K562 (cell line): ENCODE results near the gene BAK1. TPM values are rescaled to one million over a fixed set of nuclear protein-coding genes. Genes with fewer than 3 reads are reported as not detected.
A peak's percentile ranks its signal among the peaks of the same experiment; 100 is the strongest.

Experiments
- CHD2 ChIP-seq: IDR thresholded peaks from 2 replicates; pipeline ENCODE4 v1.6.1; 2011; ENCODE audit warnings: low read depth, low read length
- FOXM1 ChIP-seq, 2 experiments: fragments of 450-650 bp in 1 of 2; sonication (generic) in 1 of 2; formaldehyde crosslinking in 1 of 2; IDR thresholded peaks; 2 replicates each; pipeline versions ENCODE4 v1.6.1 to v1.9.0; 2017 to 2022; ENCODE audit warnings: low read depth in 2 of 2, mild to moderate bottlenecking in 2 of 2, missing genetic modification reagents in 1 of 2, moderate library complexity in 1 of 2
- GATAD2B ChIP-seq: fragments of 450-650 bp; IDR thresholded peaks from 2 replicates; pipeline ENCODE4 v1.6.1; 2017; ENCODE audit warnings: mild to moderate bottlenecking, borderline replicate concordance
- HDAC3 ChIP-seq: fragments of 450-650 bp; IDR thresholded peaks from 2 replicates; pipeline ENCODE4 v1.6.1; 2018; ENCODE audit warnings: borderline replicate concordance, mild to moderate bottlenecking, moderate library complexity; ENCODE audit not compliant: partially characterized antibody
- MGA ChIP-seq: fragments of 450-650 bp; IDR thresholded peaks from 2 replicates; pipeline ENCODE4 v1.6.1; 2016; ENCODE audit warnings: mild to moderate bottlenecking, moderate library complexity
- POLR2AphosphoS2 ChIP-seq: IDR thresholded peaks from 2 replicates; pipeline ENCODE4 v1.6.1; 2012; ENCODE audit warnings: low read length, improper control_type of control experiment
- UBTF ChIP-seq, 2 experiments: IDR thresholded peaks; 2 replicates each; pipeline ENCODE4 v1.6.1; 2012; ENCODE audit warnings: improper control_type of control experiment in 2 of 2, low read depth in 2 of 2, low read length in 2 of 2, borderline replicate concordance in 1 of 2
- ZFX ChIP-seq: sonication (generic); formaldehyde crosslinking; IDR thresholded peaks from 2 replicates; pipeline ENCODE4 v1.8.0; 2022; ENCODE audit warnings: mild to moderate bottlenecking, missing genetic modification reagents, moderate library complexity
- ZNF316 ChIP-seq: fragments of 450-650 bp; IDR thresholded peaks from 2 replicates; pipeline ENCODE4 v1.6.1; 2016
- ZNF511 ChIP-seq: sonication (generic); formaldehyde crosslinking; IDR thresholded peaks from 2 replicates; pipeline ENCODE4 v1.8.0; 2022; ENCODE audit warnings: mild to moderate bottlenecking, missing genetic modification reagents
- ZNF583 ChIP-seq: fragments of 250-450 bp; sonication (Bioruptor Pico); IDR thresholded peaks from 2 replicates; pipeline ENCODE4 v1.4.0; 2020
- polyA plus RNA-seq, 8 experiments: library from polyadenylated mRNA; depleted of rRNA in 4 of 8; stranded (reverse) in 5 of 8; unstranded in 3 of 8; fragments of >200 nt; fragmentation: Nextera tagmentation in 2 of 8; fragmentation: Illumina TruSeq in 1 of 8; extraction: Ambion mirVana in 2 of 8; extraction: Trizol in 1 of 8; gene quantifications; 2 replicates each; pipeline versions ENCODE4 v1.2.1 to v1.2.3, GENCODE V29; 2011 to 2014; ENCODE audit warnings: inconsistent platforms in 1 of 8, missing spikeins in 1 of 8
- total RNA-seq, 7 experiments: library from RNA; depleted of rRNA in 6 of 7; stranded (reverse); fragments of >200 nt in 6 of 7; fragmentation: Illumina TruSeq in 2 of 7; extraction: Trizol in 2 of 7; gene quantifications; 2 replicates each; pipeline versions ENCODE4 v1.2.1 to v1.2.3, GENCODE V29; 2011 to 2021; ENCODE audit warnings: low replicate concordance in 1 of 7

The BAK1 gene
- total and polyA plus RNA-seq, 9 of the 15 experiments (the other 6 are each of a cell fraction or from before 2014, with no cell fraction given), result 5.4 to 30.7 (median 18.9) TPM

- TF ChIP-seq UBTF (IDR thresholded peaks at IDR 0.05; ENCODE audit: borderline replicate concordance in 1 of 2, low read depth in 2 of 2, low read length in 2 of 2) (no peak), ZNF511 (CRISPR knock-in tag) (peak; percentile 88), FOXM1 (IDR thresholded peaks at IDR 0.05; ENCODE audit: low read depth) (no peak; the same call in 1 of the 2 replicates), FOXM1 (CRISPR knock-in tag; IDR thresholded peaks at IDR 0.05; ENCODE audit: low read depth) (0 out of 2 replicates have a peak, but pooled peaks have one; percentile 24), POLR2AphosphoS2 (no peak), MGA (peak; percentile 89), ZFX (CRISPR knock-in tag) (peak; percentile 87), ZNF316 (no peak), CHD2 (no peak), HDAC3 (no peak), ZNF583 (CRISPR knock-in tag) (no peak), GATAD2B (no peak)
Observed at GRCh38 chr6:33570806-33571636, 9.1 kb downstream of the BAK1 start (continued).
